GM19035 (cell line): Measurements from ENCODE around the gene LIPT2.

ENCODE experiments used
- ATAC-seq: cut with Tn5 transposase; IDR thresholded peaks from one replicate; pipeline ENCODE4 v1.9.1; 2021; ENCODE audit not compliant: unreplicated experiment

The LIPT2 gene

GRCh38 chr11:74504100-74504691, 10.7 kb upstream of the LIPT2 start:
- ATAC-seq, result no peak

- ATAC-seq, result no peak
Observed at GRCh38 chr11:74494916-74495315, 1.4 kb upstream of the LIPT2 start.

- ATAC-seq, result no peak
Observed at GRCh38 chr11:74493791-74494630, 487 bp upstream of the LIPT2 start.

- ATAC-seq, result no peak
Observed at GRCh38 chr11:74492084-74492483, 1.4 kb downstream of the LIPT2 start.

- no peak for ATAC-seq
Observed at GRCh38 chr11:74490941-74491340, 2.6 kb downstream of the LIPT2 start.

- no peak for ATAC-seq
Observed at GRCh38 chr11:74487875-74488274, 5.6 kb downstream of the LIPT2 start.

GRCh38 chr11:74485868-74486267, 7.7 kb downstream of the LIPT2 start:
- ATAC-seq, result no peak

GRCh38 chr11:74480688-74481417, 12.7 kb downstream of the LIPT2 start:
- no peak for ATAC-seq

- ATAC-seq, result no peak
Observed at GRCh38 chr11:74479732-74480123, 13.8 kb downstream of the LIPT2 start.

- ATAC-seq, result no peak
Observed at GRCh38 chr11:74478877-74479731, 14.4 kb downstream of the LIPT2 start.

GRCh38 chr11:74476536-74476935, 17.0 kb downstream of the LIPT2 start:
- ATAC-seq, result no peak

GRCh38 chr11:74474316-74474715, 19.2 kb downstream of the LIPT2 start:
- no peak for ATAC-seq

- no peak for ATAC-seq
Observed at GRCh38 chr11:74473382-74474173, 19.9 kb downstream of the LIPT2 start.

GRCh38 chr11:74471668-74472429, 21.7 kb downstream of the LIPT2 start:
- no peak for ATAC-seq

GRCh38 chr11:74471037-74471436, 22.5 kb downstream of the LIPT2 start:
- no peak for ATAC-seq

- ATAC-seq, result no peak
Observed at GRCh38 chr11:74470526-74470925, 23.0 kb downstream of the LIPT2 start.

GRCh38 chr11:74468936-74469335, 24.6 kb downstream of the LIPT2 start:
- ATAC-seq, result no peak

- ATAC-seq, result no peak
Observed at GRCh38 chr11:74468521-74468920, 25.0 kb downstream of the LIPT2 start.

- no peak for ATAC-seq
Observed at GRCh38 chr11:74468058-74468457, 25.5 kb downstream of the LIPT2 start.
